ENCODE data around the gene ZNF195.

ZNF195 gene

GRCh38 chr11:3370311-3370870 is 8.6 kb downstream of the ZNF195 start:
- peaks cover 34% of the 10 kb centered on the region for H3K79me2 ChIP-seq (ENCODE audit: control insufficient read depth, insufficient read depth, low read length, unreplicated experiment)
- no peak overlapping the region for H2AFZ ChIP-seq (ENCODE audit: low read length, unreplicated experiment)
- peaks cover 93% of the 10 kb centered on the region for H3K36me3 ChIP-seq (ENCODE audit: insufficient read depth, low read length)
- H3K4me3 ChIP-seq (ENCODE audit: low read depth, low read length), result no peak overlapping the region
- no peak overlapping the region for H3K27ac ChIP-seq (ENCODE audit: low read depth, low read length)
- peaks cover 2% of the 10 kb centered on the region for H3K4me1 ChIP-seq (ENCODE audit: control insufficient read depth, insufficient read depth, low read length, unreplicated experiment)
- H3K27me3 ChIP-seq (ENCODE audit: insufficient read depth, low read length), result no peaks in the 10 kb centered on the region

- no peak overlapping the region for H3K4me3 ChIP-seq (ENCODE audit: low read depth, low read length)
- no peak overlapping the region for H3K27ac ChIP-seq (ENCODE audit: low read depth, low read length)
- H3K4me1 ChIP-seq (ENCODE audit: control insufficient read depth, insufficient read depth, low read length, unreplicated experiment), result no peaks in the 10 kb centered on the region
- no peak overlapping the region for H2AFZ ChIP-seq (ENCODE audit: low read length, unreplicated experiment)
- H3K27me3 ChIP-seq (ENCODE audit: insufficient read depth, low read length), result no peaks in the 10 kb centered on the region
- peaks cover 93% of the 10 kb centered on the region for H3K36me3 ChIP-seq (ENCODE audit: insufficient read depth, low read length)
- H3K79me2 ChIP-seq (ENCODE audit: control insufficient read depth, insufficient read depth, low read length, unreplicated experiment), result peaks cover 28% of the 10 kb centered on the region
These were observed 9.6 kb downstream of the ZNF195 start for GRCh38 chr11:3369366-3369765.

GRCh38 chr11:3368199-3368598 is 10.7 kb downstream of the ZNF195 start:
- H3K79me2 ChIP-seq (ENCODE audit: control insufficient read depth, insufficient read depth, low read length, unreplicated experiment), result peaks cover 17% of the 10 kb centered on the region

GRCh38 chr11:3367221-3367620 is 11.7 kb downstream of the ZNF195 start:
- Histone ChIP-seq H2AFZ (ENCODE audit: low read length, unreplicated experiment) (no peak overlapping the region), H3K4me3 (ENCODE audit: low read depth, low read length) (no peak overlapping the region), H3K79me2 (ENCODE audit: control insufficient read depth, insufficient read depth, low read length, unreplicated experiment) (peaks cover 9% of the 10 kb centered on the region), H3K27me3 (ENCODE audit: insufficient read depth, low read length) (no peaks in the 10 kb centered on the region), H3K27ac (ENCODE audit: low read depth, low read length) (no peak overlapping the region), H3K36me3 (ENCODE audit: insufficient read depth, low read length) (peaks cover 95% of the 10 kb centered on the region), H3K4me1 (ENCODE audit: control insufficient read depth, insufficient read depth, low read length, unreplicated experiment) (no peaks in the 10 kb centered on the region)

More at GRCh38 chr11:3368199-3368598, 10.7 kb downstream of the ZNF195 start:
- Histone ChIP-seq H3K27me3 (ENCODE audit: insufficient read depth, low read length) (no peaks in the 10 kb centered on the region), H2AFZ (ENCODE audit: low read length, unreplicated experiment) (no peak overlapping the region), H3K4me3 (ENCODE audit: low read depth, low read length) (no peak overlapping the region), H3K36me3 (ENCODE audit: insufficient read depth, low read length) (peaks cover 94% of the 10 kb centered on the region), H3K27ac (ENCODE audit: low read depth, low read length) (no peak overlapping the region), H3K4me1 (ENCODE audit: control insufficient read depth, insufficient read depth, low read length, unreplicated experiment) (no peaks in the 10 kb centered on the region)

GRCh38 chr11:3359092-3359824 is 19.7 kb downstream of the ZNF195 start:
- H3K27me3 ChIP-seq (ENCODE audit: insufficient read depth, low read length), result no peaks in the 10 kb centered on the region
- H2AFZ ChIP-seq (ENCODE audit: low read length, unreplicated experiment), result no peak overlapping the region
- peaks cover 63% of the 10 kb centered on the region for H3K36me3 ChIP-seq (ENCODE audit: insufficient read depth, low read length)
- no peaks in the 10 kb centered on the region for H3K79me2 ChIP-seq (ENCODE audit: control insufficient read depth, insufficient read depth, low read length, unreplicated experiment)
- H3K27ac ChIP-seq (ENCODE audit: low read depth, low read length), result no peak overlapping the region
- H3K4me3 ChIP-seq (ENCODE audit: low read depth, low read length), result no peak overlapping the region
- no peaks in the 10 kb centered on the region for H3K4me1 ChIP-seq (ENCODE audit: control insufficient read depth, insufficient read depth, low read length, unreplicated experiment)

GRCh38 chr11:3357994-3358676 is 20.8 kb downstream of the ZNF195 start:
- no peak overlapping the region for H3K4me3 ChIP-seq (ENCODE audit: low read depth, low read length)
- peaks cover 52% of the 10 kb centered on the region for H3K36me3 ChIP-seq (ENCODE audit: insufficient read depth, low read length)
- no peak overlapping the region for H3K27ac ChIP-seq (ENCODE audit: low read depth, low read length)

GRCh38 chr11:3357302-3357701 is 21.6 kb downstream of the ZNF195 start:
- Histone ChIP-seq H3K27me3 (ENCODE audit: insufficient read depth, low read length) (no peaks in the 10 kb centered on the region), H2AFZ (ENCODE audit: low read length, unreplicated experiment) (no peak overlapping the region), H3K36me3 (ENCODE audit: insufficient read depth, low read length) (peaks cover 44% of the 10 kb centered on the region), H3K79me2 (ENCODE audit: control insufficient read depth, insufficient read depth, low read length, unreplicated experiment) (no peaks in the 10 kb centered on the region), H3K27ac (ENCODE audit: low read depth, low read length) (no peak overlapping the region), H3K4me3 (ENCODE audit: low read depth, low read length) (no peak overlapping the region), H3K4me1 (ENCODE audit: control insufficient read depth, insufficient read depth, low read length, unreplicated experiment) (no peaks in the 10 kb centered on the region)

More at GRCh38 chr11:3357994-3358676, 20.8 kb downstream of the ZNF195 start:
- no peak overlapping the region for H2AFZ ChIP-seq (ENCODE audit: low read length, unreplicated experiment)
- H3K27me3 ChIP-seq (ENCODE audit: insufficient read depth, low read length), result no peaks in the 10 kb centered on the region
- H3K79me2 ChIP-seq (ENCODE audit: control insufficient read depth, insufficient read depth, low read length, unreplicated experiment), result no peaks in the 10 kb centered on the region
- H3K4me1 ChIP-seq (ENCODE audit: control insufficient read depth, insufficient read depth, low read length, unreplicated experiment), result no peaks in the 10 kb centered on the region

GRCh38 chr11:3356858-3357257 is 22.1 kb downstream of the ZNF195 start:
- no peaks in the 10 kb centered on the region for H3K27me3 ChIP-seq (ENCODE audit: insufficient read depth, low read length)

GRCh38 chr11:3353066-3353465 is 25.9 kb downstream of the ZNF195 start:
- Histone ChIP-seq H2AFZ (ENCODE audit: low read length, unreplicated experiment) (no peak overlapping the region), H3K79me2 (ENCODE audit: control insufficient read depth, insufficient read depth, low read length, unreplicated experiment) (no peaks in the 10 kb centered on the region), H3K4me3 (ENCODE audit: low read depth, low read length) (no peak overlapping the region), H3K27ac (ENCODE audit: low read depth, low read length) (no peak overlapping the region), H3K36me3 (ENCODE audit: insufficient read depth, low read length) (peaks cover 2% of the 10 kb centered on the region; the same call in 1 of the 2 replicates), H3K27me3 (ENCODE audit: insufficient read depth, low read length) (peaks cover 7% of the 10 kb centered on the region), H3K4me1 (ENCODE audit: control insufficient read depth, insufficient read depth, low read length, unreplicated experiment) (no peaks in the 10 kb centered on the region)

More at GRCh38 chr11:3356858-3357257, 22.1 kb downstream of the ZNF195 start:
- Histone ChIP-seq H3K4me1 (ENCODE audit: control insufficient read depth, insufficient read depth, low read length, unreplicated experiment) (no peaks in the 10 kb centered on the region), H3K36me3 (ENCODE audit: insufficient read depth, low read length) (peaks cover 39% of the 10 kb centered on the region), H2AFZ (ENCODE audit: low read length, unreplicated experiment) (no peak overlapping the region), H3K27ac (ENCODE audit: low read depth, low read length) (no peak overlapping the region), H3K4me3 (ENCODE audit: low read depth, low read length) (no peak overlapping the region), H3K79me2 (ENCODE audit: control insufficient read depth, insufficient read depth, low read length, unreplicated experiment) (no peaks in the 10 kb centered on the region)

- H3K27ac ChIP-seq (ENCODE audit: low read depth, low read length), result no peak overlapping the region
- no peaks in the 10 kb centered on the region for H3K4me1 ChIP-seq (ENCODE audit: control insufficient read depth, insufficient read depth, low read length, unreplicated experiment)
- peaks cover 52% of the 10 kb centered on the region for H3K27me3 ChIP-seq (ENCODE audit: insufficient read depth, low read length)
- no peaks in the 10 kb centered on the region for H3K36me3 ChIP-seq (ENCODE audit: insufficient read depth, low read length)
- H3K4me3 ChIP-seq (ENCODE audit: low read depth, low read length), result no peak overlapping the region
- H2AFZ ChIP-seq (ENCODE audit: low read length, unreplicated experiment), result no peak overlapping the region
- no peaks in the 10 kb centered on the region for H3K79me2 ChIP-seq (ENCODE audit: control insufficient read depth, insufficient read depth, low read length, unreplicated experiment)
These were observed 31.8 kb downstream of the ZNF195 start for GRCh38 chr11:3347127-3347526.

Measured in ACC112 (cell line).